Bronchial epithelial cell (primary cell): Measurements from ENCODE around the gene CACNB4. TPM values are rescaled to one million over a fixed set of nuclear protein-coding genes. Genes with fewer than 3 reads are reported as not detected.
"Not testable (repeated sequence)": the region's sequence is repeated elsewhere in the genome, so short reads cannot be mapped to it uniquely, and the experiment has no call there.

ENCODE experiments used
- DNase-seq: peaks from one replicate; pipeline ENCODE4 v3.0.0-alpha.2; 2010; ENCODE audit warnings: low read depth
- FAIRE-seq: peaks from 2 replicates; lab custom pipeline; 2011; peaks lifted over from hg19 to GRCh38; lab: Jason Lieb, UNC
- H3K27me3 ChIP-seq: 2 replicates; pipeline ENCODE4 v1.5.1; 2011; ENCODE audit warnings: low read length; ENCODE audit not compliant: control insufficient read depth, insufficient read depth
- H3K36me3 ChIP-seq: 2 replicates; pipeline ENCODE4 v1.5.1; 2011; ENCODE audit warnings: low read length; ENCODE audit not compliant: control insufficient read depth, insufficient read depth
- H3K4me3 ChIP-seq: 2 replicates; pipeline ENCODE4 v1.5.1; 2011; ENCODE audit warnings: mild to moderate bottlenecking, low read depth, low read length, control low read depth
- total RNA-seq: library from RNA; depleted of rRNA; stranded (reverse); fragments of >200 nt; gene quantifications from 2 replicates; pipeline ENCODE4 v1.2.1, GENCODE V29; 2014
- TF ChIP-seq, protein P1 (sequence below): IDR thresholded peaks from 2 replicates; pipeline ENCODE4 v1.5.1; 2011; ENCODE audit warnings: mild to moderate bottlenecking, moderate library complexity, low read length, control low read depth, inconsistent platforms; ENCODE audit not compliant: insufficient read depth, severe bottlenecking

The CACNB4 gene
- total RNA-seq, 1 donor from 2014 or later, result 0.53 TPM

DNA sequence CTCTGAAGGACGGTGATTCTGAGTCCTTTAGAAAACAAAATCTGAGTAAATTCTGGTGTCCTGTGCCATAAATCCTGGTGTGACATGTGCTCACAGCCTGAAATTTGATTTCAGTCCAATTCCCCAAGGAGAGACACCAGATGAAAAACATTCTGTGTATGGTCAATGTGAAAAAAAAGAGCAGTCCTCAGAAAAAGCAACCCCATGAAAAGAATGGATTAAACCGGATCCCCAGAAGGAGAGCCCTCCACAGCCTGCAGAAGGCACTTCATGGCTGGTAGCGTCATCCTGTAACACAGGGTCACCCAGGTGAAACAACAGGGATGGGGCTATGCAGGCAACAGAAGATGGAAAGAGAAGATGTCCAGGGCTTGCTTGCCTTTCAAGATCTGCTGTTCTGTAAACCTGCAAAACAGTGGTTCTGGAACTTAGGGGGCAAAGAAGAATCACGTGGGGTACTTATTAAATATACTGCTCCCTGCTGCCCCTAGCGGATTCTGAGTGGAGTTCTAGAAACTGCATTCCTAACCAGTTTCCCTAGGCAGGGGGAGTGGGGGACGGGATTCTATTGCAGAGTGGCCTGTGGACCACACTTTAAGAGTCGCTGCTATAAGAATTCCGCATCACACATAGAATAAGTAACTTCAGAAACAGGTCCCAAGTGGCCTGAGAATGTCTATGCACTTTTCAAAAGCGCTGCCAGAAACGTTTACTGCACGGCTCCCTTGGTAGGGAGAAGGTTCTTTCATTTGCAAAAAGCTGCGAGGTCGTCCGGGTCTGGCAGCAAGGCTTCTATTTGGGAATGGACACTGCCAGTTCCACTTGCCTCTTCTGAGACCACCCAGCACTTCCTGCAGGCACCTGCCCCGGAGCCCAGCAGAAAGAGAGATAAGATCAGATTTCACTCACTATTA is 151.7 kb downstream of the CACNB4 start:
- TF ChIP-seq, protein P1, sequence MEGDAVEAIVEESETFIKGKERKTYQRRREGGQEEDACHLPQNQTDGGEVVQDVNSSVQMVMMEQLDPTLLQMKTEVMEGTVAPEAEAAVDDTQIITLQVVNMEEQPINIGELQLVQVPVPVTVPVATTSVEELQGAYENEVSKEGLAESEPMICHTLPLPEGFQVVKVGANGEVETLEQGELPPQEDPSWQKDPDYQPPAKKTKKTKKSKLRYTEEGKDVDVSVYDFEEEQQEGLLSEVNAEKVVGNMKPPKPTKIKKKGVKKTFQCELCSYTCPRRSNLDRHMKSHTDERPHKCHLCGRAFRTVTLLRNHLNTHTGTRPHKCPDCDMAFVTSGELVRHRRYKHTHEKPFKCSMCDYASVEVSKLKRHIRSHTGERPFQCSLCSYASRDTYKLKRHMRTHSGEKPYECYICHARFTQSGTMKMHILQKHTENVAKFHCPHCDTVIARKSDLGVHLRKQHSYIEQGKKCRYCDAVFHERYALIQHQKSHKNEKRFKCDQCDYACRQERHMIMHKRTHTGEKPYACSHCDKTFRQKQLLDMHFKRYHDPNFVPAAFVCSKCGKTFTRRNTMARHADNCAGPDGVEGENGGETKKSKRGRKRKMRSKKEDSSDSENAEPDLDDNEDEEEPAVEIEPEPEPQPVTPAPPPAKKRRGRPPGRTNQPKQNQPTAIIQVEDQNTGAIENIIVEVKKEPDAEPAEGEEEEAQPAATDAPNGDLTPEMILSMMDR, result peak; percentile 58
- no peak overlapping the region for H3K4me3 ChIP-seq
- no peak for FAIRE-seq
- no peaks in the 10 kb centered on the region for H3K27me3 ChIP-seq
- DNase-seq, result peak; percentile 32
- no peaks in the 10 kb centered on the region for H3K36me3 ChIP-seq

DNA sequence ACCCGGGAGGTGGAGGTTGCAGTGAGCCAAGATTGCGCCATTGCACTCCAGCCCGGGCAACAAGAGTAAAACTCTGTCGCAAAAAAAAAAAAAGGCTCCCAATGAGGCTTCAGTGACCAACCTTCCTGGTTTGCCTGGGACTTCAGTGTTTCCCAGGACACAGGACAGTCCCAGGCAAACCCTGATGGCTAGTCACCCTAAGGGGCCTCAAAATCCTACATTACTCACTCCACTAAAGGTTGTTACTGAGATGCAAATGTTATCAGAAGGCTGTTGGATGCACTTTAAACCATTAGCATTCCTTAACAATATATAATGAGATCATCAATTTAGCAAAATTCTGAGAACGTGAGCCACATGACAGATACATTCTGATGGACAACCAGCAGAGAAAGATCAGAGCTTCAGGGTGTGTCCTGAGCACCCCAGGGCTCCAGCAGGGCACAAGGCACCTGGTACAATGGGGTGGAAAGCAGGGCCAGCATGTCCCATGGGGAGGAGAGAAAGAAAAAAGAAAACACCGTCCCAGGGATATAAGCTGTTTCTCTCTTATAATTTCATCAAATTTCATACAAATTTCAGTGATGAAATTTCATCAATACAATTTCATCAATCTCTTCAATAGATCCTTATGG is 152.5 kb downstream of the CACNB4 start:
- FAIRE-seq (no peak), DNase-seq (no peak)
- Histone ChIP-seq H3K4me3 (no peak overlapping the region), H3K36me3 (no peaks in the 10 kb centered on the region), H3K27me3 (no peaks in the 10 kb centered on the region)
- TF ChIP-seq, protein P1, result no peak

DNA sequence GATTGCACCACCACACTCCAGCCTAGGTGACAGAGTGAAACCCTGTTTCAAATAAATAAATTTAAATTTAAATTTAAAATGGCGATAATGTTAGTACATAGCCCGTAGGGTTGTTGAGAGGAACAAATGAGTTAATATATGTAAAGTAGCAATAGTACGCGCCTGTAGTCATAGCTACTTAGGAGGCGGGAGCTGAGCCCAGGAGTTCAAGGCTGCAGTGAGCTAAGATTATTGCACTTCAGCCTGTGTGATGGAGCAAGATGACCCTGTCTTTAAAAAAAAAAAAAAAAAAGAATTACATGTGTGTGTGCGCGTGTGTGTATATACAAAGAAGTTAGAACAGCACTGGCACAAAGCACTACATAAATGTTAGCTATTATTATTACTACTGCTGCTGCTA is 153.2 kb downstream of the CACNB4 start:
- DNase-seq (no peak), FAIRE-seq (no peak)
- H3K4me3 ChIP-seq, result no peak overlapping the region
- TF ChIP-seq, protein P1, result no peak
- no peaks in the 10 kb centered on the region for H3K27me3 ChIP-seq
- no peaks in the 10 kb centered on the region for H3K36me3 ChIP-seq

DNA sequence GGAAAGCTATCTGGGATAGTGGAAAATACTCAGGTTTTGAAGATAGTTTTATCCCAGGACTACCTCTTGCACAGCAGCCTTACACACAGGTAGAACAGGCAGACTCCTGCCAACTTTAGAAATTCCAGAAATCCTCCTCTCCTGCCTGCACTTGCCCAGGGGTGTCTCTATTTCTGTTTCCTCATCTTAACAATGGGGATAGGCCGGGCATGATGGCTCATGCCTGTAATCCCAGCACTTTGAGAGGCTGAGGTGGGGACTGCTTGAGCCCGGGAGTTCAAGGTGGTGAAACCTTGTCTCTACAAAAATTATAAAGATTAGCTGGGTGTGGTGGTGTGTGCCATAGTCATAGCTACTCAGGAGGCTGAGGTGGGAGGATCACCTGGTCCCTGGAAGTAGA is 153.7 kb downstream of the CACNB4 start:
- TF ChIP-seq, protein P1, result no peak
- Histone ChIP-seq H3K27me3 (no peaks in the 10 kb centered on the region), H3K36me3 (no peaks in the 10 kb centered on the region), H3K4me3 (no peak overlapping the region)
- FAIRE-seq (peak; percentile 90), DNase-seq (peak; percentile 96)

DNA sequence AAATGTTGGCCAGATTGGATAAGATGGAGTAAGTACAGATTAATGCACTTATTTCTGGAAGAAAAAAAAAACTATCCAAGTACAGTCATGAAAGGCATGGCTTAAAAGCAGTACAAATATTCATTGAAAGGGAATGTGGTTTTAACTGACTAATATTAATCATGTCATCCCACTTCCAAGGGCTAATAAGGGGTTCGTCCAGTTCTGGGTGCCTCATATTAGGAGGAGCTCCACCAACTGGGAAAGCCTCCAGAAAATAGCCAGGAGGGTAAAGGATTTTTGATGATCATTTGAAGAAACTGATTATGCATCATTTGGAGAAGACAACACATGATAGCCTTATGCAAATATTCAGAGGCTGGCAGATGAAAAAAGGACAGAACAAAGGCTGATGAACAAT is 155.4 kb downstream of the CACNB4 start:
- no peak for FAIRE-seq
- TF ChIP-seq, protein P1, result no peak
- Histone ChIP-seq H3K27me3 (no peaks in the 10 kb centered on the region), H3K4me3 (no peak overlapping the region), H3K36me3 (no peaks in the 10 kb centered on the region)
- DNase-seq, result peak; percentile 97

DNA sequence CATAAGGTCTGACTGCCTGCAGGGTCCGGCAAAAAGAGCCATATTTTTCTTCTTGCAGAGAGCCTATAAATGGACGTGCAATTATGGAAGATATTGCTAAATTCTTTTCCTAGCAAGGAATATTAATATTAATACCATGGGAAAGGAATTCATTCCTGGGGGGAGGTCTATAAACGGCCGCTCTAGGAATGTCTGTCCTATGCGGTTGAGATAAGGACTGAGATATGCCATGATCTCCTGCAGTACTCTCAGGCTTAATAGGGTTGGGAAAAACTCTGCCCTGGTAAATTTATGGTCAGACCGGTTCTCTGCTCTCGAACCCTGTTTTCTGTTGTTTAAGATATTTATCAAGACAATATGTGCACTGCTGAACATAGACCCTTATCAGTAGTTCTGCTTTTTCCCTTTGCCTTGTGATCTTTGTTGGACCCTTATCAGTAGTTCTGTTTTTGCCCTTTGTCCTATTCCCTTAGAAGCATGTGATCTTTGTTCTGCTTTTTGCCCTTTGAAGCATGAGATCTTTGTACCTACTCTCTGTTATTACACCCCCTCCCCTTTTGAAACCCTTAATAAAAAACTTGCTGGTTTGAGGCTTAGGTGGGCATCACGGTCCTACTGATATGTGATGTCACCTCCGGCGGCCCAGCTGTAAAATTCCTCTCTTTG is 156.2 kb downstream of the CACNB4 start:
- H3K27me3 ChIP-seq, H3K4me3 ChIP-seq, H3K36me3 ChIP-seq, DNase-seq, FAIRE-seq: not testable (repeated sequence)
